HG03457 (cell line): Measurements from ENCODE around the gene TMEM61.
"Not testable (repeated sequence)": the region's sequence is repeated elsewhere in the genome, so short reads cannot be mapped to it uniquely, and the experiment has no call there.

Experiments
- ATAC-seq: cut with Tn5 transposase; IDR thresholded peaks from one replicate; pipeline ENCODE4 v1.9.1; 2021; ENCODE audit warnings: moderate number of reproducible peaks; ENCODE audit not compliant: unreplicated experiment

The TMEM61 gene

DNA sequence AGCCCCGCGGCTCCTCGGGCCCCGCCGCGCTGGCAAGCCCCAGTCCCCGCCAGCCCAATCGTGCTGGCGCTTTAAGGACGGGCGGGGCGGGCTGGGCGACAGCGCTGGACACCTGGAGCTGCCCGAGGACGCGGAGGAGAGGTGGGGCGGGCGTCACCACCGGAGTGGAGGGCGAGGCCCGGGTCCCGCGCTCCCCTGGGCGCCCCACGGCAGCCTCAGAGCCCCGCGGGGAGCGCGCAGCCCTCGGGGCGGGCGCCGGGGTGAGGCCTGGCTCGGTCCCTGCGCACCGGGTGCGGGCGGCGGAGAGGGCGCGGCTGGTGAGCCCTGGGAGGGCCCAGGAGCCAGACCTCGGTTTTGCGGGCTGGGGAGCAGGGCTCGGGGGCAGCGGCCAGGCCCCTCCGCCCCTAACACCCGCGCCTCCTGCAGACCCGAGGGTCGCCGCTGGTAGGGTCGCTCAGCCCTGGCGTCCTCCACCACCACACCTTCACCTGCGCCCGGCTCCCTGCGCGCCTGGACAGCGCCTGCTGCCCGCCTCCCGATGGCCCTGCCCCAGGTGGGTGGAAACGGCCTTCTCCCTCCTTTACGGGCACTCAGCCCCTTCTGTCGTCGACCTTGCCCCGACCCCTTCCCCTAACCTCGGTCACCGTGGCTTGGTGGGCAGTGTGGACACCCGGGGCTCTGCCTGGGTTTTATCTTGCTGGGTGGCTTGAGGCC is at the start of gene TMEM61:
Gene TMEM61 (plus strand): TSS at position 101 of the 714 bp plus-strand sequence. CDS start 438 bp downstream, at position 539.
- no peak for ATAC-seq

DNA sequence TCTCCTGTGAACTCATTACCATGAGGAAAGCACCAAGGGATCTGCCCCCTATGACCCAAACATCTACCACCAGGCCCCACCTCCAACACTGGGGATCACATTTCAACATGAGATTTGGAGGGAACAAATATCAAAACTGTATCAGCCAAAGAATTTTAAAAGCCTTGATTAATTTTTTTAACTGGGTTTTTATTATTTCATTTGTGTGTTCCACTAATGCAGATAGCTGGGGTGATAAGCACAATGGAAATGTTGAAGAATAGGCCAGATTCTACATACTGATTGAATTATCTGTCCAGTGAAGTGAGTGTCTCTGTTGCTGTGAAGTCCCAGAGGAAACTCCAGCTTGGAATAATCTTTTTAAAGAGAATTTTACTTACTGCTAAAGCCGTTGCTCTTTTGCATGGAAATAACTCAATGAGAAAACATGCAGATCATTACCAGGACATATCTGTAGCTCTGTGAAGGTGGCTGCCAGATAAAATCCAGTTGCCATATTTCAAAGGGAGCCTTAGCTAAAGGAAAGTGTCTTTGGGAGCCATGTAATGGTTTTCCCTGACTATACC is 49.1 kb upstream of the TMEM61 start:
- ATAC-seq = no peak

- ATAC-seq = not testable (repeated sequence)
Measured at GRCh38 chr1:54934081-54934480, 46.3 kb upstream of the TMEM61 start.

- ATAC-seq = no peak
Measured at GRCh38 chr1:54934869-54935268, 45.6 kb upstream of the TMEM61 start.

GRCh38 chr1:54936791-54937190 is 43.6 kb upstream of the TMEM61 start:
- ATAC-seq = no peak

DNA sequence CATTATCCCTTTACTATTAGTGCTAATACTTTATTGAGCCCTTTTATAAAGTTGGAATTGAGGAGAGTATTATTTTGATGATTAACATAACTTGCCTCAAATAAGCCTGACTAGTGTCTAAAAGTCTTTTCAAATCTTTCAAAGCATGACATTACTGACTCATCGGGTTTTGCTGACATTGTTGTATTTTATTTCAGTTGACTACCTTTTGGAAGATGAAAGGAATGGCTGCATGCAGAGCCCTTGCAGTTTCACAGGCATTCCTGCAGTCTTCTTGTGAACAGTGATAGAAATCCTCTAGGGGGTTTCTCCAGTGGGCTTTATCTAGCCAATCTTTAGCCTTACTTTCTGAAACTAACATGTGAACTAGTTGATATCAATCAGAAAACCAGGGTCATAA is 43.0 kb upstream of the TMEM61 start:
- ATAC-seq = no peak

- ATAC-seq = not testable (repeated sequence)
Measured at GRCh38 chr1:54938955-54939354, 41.5 kb upstream of the TMEM61 start.

- ATAC-seq = no peak
Measured at GRCh38 chr1:54940042-54940441, 40.4 kb upstream of the TMEM61 start.

DNA sequence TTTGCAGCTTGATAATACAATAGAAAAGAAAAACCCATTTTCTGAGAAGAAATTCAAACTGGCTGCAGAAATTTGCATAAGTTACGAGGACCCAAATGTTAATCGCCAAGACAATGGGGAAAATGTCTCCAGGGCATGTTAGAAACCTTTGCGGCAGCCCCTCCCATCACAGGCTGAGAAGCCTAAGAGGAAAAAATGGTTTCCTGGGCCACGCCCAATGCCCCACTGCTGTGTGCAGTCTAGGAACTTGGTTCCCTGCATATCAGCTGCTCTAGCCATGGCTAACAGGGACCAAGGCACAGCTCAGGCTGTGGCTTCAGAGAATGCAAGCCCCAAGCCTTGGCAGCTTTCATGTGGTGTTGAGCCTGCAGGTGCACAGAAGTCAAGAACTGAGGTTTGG is 37.5 kb upstream of the TMEM61 start:
- ATAC-seq = no peak

DNA sequence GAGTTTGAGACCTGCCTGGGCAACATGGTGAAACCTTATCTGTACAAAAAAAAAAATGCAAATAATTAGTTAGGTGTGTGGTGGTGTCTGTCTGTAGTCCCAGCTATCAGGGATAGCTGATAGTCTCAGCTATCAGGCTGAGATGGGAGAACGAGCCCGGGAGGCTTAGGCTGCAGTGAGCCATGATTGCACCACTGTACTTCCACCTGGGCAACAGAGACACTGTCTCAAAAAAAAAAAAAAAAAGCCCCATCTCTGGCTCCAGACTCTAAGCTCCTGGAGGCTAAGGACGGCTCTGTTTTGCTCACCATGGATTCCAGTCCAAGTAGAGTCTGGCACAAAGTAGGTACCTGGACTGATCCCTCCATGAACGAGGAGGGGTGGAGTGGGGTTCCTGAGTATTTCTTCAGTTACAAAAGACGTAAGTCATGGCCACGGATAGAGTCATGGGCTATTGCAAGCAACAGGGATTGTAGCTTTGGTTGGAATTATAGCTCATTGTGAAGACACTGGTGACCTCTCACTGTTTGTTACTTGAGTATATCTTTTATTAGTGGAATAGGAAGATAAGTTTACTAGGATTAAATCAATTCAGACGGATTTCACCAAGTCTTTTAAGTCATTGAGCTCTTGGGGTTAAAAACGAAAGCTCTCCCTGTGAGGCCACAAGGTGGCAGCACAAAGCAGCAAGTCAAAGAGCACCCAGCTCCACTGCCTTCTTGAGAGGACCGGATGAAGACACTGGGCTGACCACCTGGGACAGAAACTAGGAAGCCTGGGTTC is 35.6 kb upstream of the TMEM61 start:
- no peak for ATAC-seq

DNA sequence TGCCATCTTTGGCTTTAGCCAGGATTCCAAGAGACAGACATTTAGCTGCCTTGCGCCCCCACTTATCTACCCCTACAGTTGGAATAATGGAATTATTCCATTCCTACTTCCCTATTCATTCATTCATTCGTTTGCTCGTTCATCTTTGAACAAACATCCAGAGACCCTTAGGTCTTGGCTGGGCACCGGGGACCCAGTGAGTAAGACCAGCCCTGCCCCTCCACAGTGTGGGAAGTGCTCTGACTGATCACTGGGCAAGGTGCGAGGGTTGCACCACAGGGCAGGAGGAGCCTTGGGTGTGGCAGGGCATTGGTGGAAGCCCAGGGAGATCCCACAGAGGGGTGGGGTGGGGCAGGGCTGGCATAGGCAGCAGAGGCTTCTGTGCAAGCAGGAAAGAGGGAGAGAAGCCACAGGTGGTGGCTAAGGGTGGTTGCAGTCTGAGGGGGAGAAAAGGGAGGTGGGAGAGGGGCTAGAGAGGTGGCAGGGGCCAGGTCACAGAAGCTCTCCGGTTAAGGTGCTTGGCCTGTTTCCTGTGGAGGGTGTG is 35.0 kb upstream of the TMEM61 start:
- ATAC-seq = no peak

GRCh38 chr1:54947540-54947939 is 32.9 kb upstream of the TMEM61 start:
- no peak for ATAC-seq

DNA sequence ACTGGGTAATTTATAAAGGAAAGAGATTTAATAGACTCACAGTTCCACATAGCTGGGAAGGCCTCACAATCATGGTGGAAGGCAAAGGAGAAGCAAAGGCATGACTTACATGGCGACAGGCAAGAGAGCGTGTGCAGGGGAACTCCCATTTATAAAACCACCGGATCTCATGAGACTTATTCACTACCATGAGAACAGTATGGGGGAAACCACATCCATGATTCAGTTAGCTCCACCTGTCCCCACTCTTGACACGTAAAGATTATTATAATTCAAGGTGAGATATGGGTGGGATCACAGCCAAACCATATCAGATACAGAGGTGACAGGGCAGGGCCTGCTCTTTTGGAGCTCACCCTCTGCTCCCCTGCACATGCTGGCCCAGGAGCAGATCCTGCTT is 31.4 kb upstream of the TMEM61 start:
- no peak for ATAC-seq

DNA sequence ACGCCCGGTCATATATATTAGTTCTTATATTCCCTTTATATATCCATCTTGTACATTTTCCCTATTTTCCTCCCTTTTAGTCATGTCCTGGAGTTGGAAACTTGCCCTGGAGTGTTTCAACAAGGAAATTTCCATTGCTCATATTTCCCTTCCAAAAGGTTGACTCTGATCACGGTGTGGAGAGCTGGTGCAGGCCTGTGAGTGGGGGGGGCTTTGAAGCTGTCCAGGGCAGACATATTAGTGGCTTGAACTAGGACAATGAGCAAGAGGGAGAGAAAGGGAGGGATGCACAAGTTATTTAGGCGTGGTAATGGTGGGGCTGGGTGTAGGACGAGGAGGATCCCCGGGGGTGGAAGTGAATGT is 30.4 kb upstream of the TMEM61 start:
- no peak for ATAC-seq

- no peak for ATAC-seq
Measured at GRCh38 chr1:54950369-54951163, 29.9 kb upstream of the TMEM61 start.

GRCh38 chr1:54951810-54952226 is 28.6 kb upstream of the TMEM61 start:
- ATAC-seq = no peak

DNA sequence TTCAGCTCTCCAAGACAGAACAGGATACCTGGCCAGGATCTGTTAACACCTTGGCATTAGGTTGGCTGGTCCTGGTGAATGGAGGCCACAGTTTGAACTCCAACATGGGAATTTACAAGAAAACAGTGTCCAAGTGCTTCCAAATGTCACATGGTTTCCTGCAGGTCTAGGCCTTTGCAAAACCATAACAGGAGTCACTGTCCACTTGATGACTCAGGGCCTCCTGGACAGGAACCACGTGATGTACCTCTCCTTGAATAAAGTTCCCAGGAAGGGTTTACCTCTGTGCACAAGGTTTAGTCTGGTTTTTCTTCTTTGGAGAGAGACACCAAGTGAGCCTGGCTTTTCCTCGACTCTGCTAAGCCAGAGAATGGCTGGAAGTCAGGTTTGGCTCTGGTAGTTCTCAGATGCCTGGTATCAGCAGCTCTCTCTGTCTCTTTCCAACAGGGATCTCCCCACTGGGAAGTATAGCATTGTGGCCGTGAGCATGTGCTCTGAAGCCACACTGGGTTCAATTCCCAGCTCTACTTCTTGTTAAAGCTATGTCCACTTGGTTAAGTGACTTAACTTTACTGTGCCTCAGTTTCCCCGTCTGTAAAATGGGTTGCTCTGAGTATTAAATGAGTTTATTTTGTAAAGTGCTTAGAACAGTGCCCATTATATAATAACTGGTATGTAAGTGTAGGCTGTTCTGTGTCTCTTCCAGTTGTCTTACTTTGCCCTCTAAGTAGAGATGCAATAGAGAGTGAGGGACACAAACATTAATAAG is 27.3 kb upstream of the TMEM61 start:
- no peak for ATAC-seq

DNA sequence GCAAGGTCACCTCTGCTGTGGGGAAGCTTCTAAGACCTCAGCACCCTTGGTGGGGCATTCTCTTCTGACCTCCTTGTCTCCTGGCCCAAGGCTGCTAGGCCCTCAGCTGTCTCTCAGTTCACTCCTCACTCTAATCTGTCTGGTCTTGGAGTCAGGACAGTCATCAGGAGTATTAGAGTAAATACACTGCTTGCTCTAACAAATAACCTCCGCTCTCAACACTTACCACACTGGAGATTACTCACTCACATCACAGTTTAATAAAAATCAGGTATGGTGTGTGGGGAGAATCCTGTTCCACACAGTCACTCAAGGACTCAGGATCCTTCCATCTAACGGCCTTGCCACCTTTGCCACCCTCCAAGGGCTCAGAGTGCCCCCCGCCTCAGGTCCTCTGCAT is 26.6 kb upstream of the TMEM61 start:
- no peak for ATAC-seq

DNA sequence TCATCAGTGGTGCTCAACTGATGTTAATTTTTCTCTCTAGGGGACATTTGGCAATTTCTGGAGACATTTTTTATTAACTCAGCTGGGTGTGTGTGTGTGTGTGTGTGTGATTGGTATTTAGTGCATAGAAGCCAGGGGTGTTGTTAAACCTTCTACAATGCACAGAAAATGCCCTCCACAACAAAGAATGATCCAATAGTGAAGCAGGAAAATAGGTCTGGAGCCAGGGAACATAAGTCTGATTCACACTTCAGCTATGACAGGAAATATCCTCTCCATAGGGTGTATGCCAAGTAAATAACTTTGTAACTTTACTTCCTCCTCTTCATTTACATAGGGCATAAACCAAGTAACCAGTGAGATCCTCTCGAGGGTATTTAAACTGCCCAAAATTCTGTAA is 25.1 kb upstream of the TMEM61 start:
- no peak for ATAC-seq

- ATAC-seq = no peak
Measured at GRCh38 chr1:54956726-54957125, 23.7 kb upstream of the TMEM61 start.
